Upper lobe of right lung (tissue), 1 donor: ENCODE results near the gene WAPL. TPM values are rescaled to one million over a fixed set of nuclear protein-coding genes. Genes with fewer than 3 reads are reported as not detected.

Source experiments
- ATAC-seq: fragments of 200-7000 bp; cut with Tn5 transposase; one replicate; pipeline ENCODE4 v1.9.1; 2020; ENCODE audit warnings: mild to moderate bottlenecking, moderate library complexity
- DNase-seq: peaks from one replicate; pipeline ENCODE4 v3.0.0-alpha.2; 2020
- H3K27ac ChIP-seq: fragments of 200-600 bp; one replicate; pipeline ENCODE4 v1.8.0; 2022
- H3K27me3 ChIP-seq: fragments of 200-600 bp; one replicate; pipeline ENCODE4 v1.8.0; 2022; ENCODE audit warnings: mild to moderate bottlenecking
- H3K36me3 ChIP-seq: fragments of 200-600 bp; one replicate; pipeline ENCODE4 v1.8.0; 2022
- H3K4me1 ChIP-seq: fragments of 200-600 bp; one replicate; pipeline ENCODE4 v1.8.0; 2022
- H3K4me3 ChIP-seq: fragments of 200-600 bp; one replicate; pipeline ENCODE4 v1.8.0; 2022; ENCODE audit warnings: mild to moderate bottlenecking
- H3K9me3 ChIP-seq: fragments of 200-600 bp; one replicate; pipeline ENCODE4 v1.8.0; 2022
- intact Hi-C: fragments of 100-400 bp; cut with DNase I; formaldehyde crosslinking; loops from one replicate; pipeline ENCODE4 v1.11.0; 2022
- total RNA-seq: library from RNA; stranded (reverse); fragmentation: NEBNext Ultra II Directional; extraction: Animal tissue kit (Norgen Biotek cat#: 25700); gene quantifications from one replicate; pipeline ENCODE4 v1.2.1, GENCODE V29; 2021
- TF ChIP-seq, protein P1 (sequence below): fragments of 200-600 bp; IDR thresholded peaks from one replicate; pipeline ENCODE4 v1.8.0; 2022; ENCODE audit warnings: antibody characterized with exemption
- donor health status: DM: no; HTN: yes; CAD: no; lungs with severe emphysema.

Gene WAPL
- total RNA-seq, 1 donor from 2014 or later: 35.1 TPM

DNA sequence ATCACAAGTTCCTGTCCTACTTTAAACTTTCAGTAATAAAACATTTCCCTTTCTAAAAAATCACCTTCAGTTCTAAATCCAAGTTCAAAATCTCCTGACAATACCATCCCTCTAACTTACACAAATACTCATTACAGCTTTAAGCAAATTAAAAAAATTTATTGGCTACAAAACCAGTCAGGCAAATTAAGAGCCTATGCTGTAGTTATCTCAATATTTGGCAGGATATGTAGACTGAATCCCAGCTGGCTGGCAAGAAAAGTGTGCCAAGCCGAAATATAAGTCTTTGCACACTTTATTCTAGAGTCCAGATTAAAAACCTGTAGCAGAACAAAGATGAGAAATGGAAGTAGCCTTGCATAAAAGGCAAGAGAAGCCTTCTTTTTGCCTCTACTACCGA is 9.5 kb downstream of the WAPL start:
- H3K27ac ChIP-seq: no peak overlapping the region
- no peaks in the 10 kb centered on the region for H3K9me3 ChIP-seq
- H3K36me3 ChIP-seq: peaks cover 62% of the 10 kb centered on the region
- peaks cover 37% of the 10 kb centered on the region for H3K4me1 ChIP-seq
- DNase-seq: no peak
- H3K27me3 ChIP-seq: no peaks in the 10 kb centered on the region
- TF ChIP-seq, protein P1, sequence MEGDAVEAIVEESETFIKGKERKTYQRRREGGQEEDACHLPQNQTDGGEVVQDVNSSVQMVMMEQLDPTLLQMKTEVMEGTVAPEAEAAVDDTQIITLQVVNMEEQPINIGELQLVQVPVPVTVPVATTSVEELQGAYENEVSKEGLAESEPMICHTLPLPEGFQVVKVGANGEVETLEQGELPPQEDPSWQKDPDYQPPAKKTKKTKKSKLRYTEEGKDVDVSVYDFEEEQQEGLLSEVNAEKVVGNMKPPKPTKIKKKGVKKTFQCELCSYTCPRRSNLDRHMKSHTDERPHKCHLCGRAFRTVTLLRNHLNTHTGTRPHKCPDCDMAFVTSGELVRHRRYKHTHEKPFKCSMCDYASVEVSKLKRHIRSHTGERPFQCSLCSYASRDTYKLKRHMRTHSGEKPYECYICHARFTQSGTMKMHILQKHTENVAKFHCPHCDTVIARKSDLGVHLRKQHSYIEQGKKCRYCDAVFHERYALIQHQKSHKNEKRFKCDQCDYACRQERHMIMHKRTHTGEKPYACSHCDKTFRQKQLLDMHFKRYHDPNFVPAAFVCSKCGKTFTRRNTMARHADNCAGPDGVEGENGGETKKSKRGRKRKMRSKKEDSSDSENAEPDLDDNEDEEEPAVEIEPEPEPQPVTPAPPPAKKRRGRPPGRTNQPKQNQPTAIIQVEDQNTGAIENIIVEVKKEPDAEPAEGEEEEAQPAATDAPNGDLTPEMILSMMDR: no peak
- intact Hi-C loops: no loop called here
- H3K4me3 ChIP-seq: no peak overlapping the region
- no peak for ATAC-seq

GRCh38 chr10:86511027-86511865 is 10.3 kb downstream of the WAPL start:
- Histone ChIP-seq H3K4me1 (peaks cover 34% of the 10 kb centered on the region), H3K9me3 (no peaks in the 10 kb centered on the region), H3K4me3 (no peak overlapping the region), H3K27ac (no peak overlapping the region), H3K27me3 (no peaks in the 10 kb centered on the region), H3K36me3 (peaks cover 53% of the 10 kb centered on the region)
- intact Hi-C loops: no loop called here
- TF ChIP-seq, protein P1: no peak
- no peak for ATAC-seq
- no peak for DNase-seq

GRCh38 chr10:86509145-86509544 is 12.4 kb downstream of the WAPL start:
- H3K4me1 ChIP-seq: peaks cover 31% of the 10 kb centered on the region
- intact Hi-C loops: no loop called here
- TF ChIP-seq, protein P1: no peak

GRCh38 chr10:86508217-86508616 is 13.4 kb downstream of the WAPL start:
- TF ChIP-seq, protein P1: no peak

More at GRCh38 chr10:86509145-86509544, 12.4 kb downstream of the WAPL start:
- ATAC-seq: no peak
- no peaks in the 10 kb centered on the region for H3K27me3 ChIP-seq
- H3K9me3 ChIP-seq: no peaks in the 10 kb centered on the region
- no peak overlapping the region for H3K27ac ChIP-seq
- peaks cover 34% of the 10 kb centered on the region for H3K36me3 ChIP-seq
- DNase-seq: no peak
- H3K4me3 ChIP-seq: no peak overlapping the region

GRCh38 chr10:86506499-86506898 is 15.1 kb downstream of the WAPL start:
- Histone ChIP-seq H3K36me3 (peaks cover 30% of the 10 kb centered on the region), H3K4me1 (peaks cover 16% of the 10 kb centered on the region), H3K4me3 (no peak overlapping the region), H3K9me3 (no peaks in the 10 kb centered on the region), H3K27ac (no peak overlapping the region), H3K27me3 (no peaks in the 10 kb centered on the region)
- TF ChIP-seq, protein P1: no peak
- ATAC-seq (no peak), DNase-seq (no peak)
- intact Hi-C loops: no loop called here

More at GRCh38 chr10:86508217-86508616, 13.4 kb downstream of the WAPL start:
- DNase-seq (no peak), ATAC-seq (no peak)
- H3K9me3 ChIP-seq: no peaks in the 10 kb centered on the region
- no peak overlapping the region for H3K4me3 ChIP-seq
- intact Hi-C loops: no loop called here
- no peaks in the 10 kb centered on the region for H3K27me3 ChIP-seq
- H3K27ac ChIP-seq: no peak overlapping the region
- peaks cover 31% of the 10 kb centered on the region for H3K4me1 ChIP-seq
- H3K36me3 ChIP-seq: peaks cover 35% of the 10 kb centered on the region
